A673 (cell line): ENCODE measurements around the gene HDDC3. TPM values are rescaled to one million over a fixed set of nuclear protein-coding genes. Genes with fewer than 3 reads are reported as not detected.
"Not testable (repeated sequence)": the region's sequence is repeated elsewhere in the genome, so short reads cannot be mapped to it uniquely, and the experiment has no call there.

ENCODE experiments used
- BruUV-seq: library from RNA; stranded (reverse); fragments of 400-500 nt; replicated peaks from 2 replicates; lab custom pipeline; 2021; lab: Mats Ljungman, UMichigan
- CTCF ChIA-PET: fragments of 300-600 bp; sonication (Branson Sonifier 250); formaldehyde crosslinking; loops from one replicate; lab custom pipeline; 2022; ENCODE audit warnings: antibody characterized with exemption; lab: Charles Lee
- POLR2A ChIA-PET: fragments of 300-600 bp; sonication (Branson Sonifier 250); formaldehyde crosslinking; loops from one replicate; lab custom pipeline; 2022; ENCODE audit warnings: antibody characterized with exemption; ENCODE audit not compliant: low non-redundant PET; lab: Charles Lee
- DNase-seq: peaks from one replicate; pipeline ENCODE4 v3.0.0-alpha.2; 2015; ENCODE audit warnings: low spot score
- H3K27ac ChIP-seq: fragments of 200-600 bp; sonication (generic); 2 replicates; pipeline ENCODE4 v1.5.1; 2016; ENCODE audit warnings: mixed run types, low read depth, mild to moderate bottlenecking, mixed read lengths, antibody characterized with exemption, low read length; ENCODE audit not compliant: poor library complexity, severe bottlenecking
- H3K27me3 ChIP-seq: fragments of 200-600 bp; sonication (generic); replicated peaks from 2 replicates; pipeline ENCODE4 v1.6.1; 2017; ENCODE audit warnings: mixed run types, low read depth, mild to moderate bottlenecking, mixed read lengths, antibody characterized with exemption, low read length; ENCODE audit not compliant: insufficient read depth, poor library complexity
- H3K36me3 ChIP-seq: fragments of 200-600 bp; sonication (generic); 2 replicates; pipeline ENCODE4 v1.6.1; 2016; ENCODE audit warnings: mixed run types, mild to moderate bottlenecking, mixed read lengths, antibody characterized with exemption, low read length; ENCODE audit not compliant: insufficient read depth, poor library complexity, severe bottlenecking
- H3K4me1 ChIP-seq: fragments of 200-600 bp; sonication (generic); 2 replicates; pipeline ENCODE4 v1.6.1; 2017; ENCODE audit warnings: mixed run types, mild to moderate bottlenecking, mixed read lengths, antibody characterized with exemption, low read length; ENCODE audit not compliant: insufficient read depth, poor library complexity, severe bottlenecking
- H3K4me3 ChIP-seq: fragments of 200-600 bp; sonication (generic); 2 replicates; pipeline ENCODE4 v1.5.1; 2016; ENCODE audit warnings: low read depth, mixed run types, mild to moderate bottlenecking, mixed read lengths, low read length; ENCODE audit not compliant: poor library complexity, severe bottlenecking
- H3K9me3 ChIP-seq: fragments of 200-600 bp; sonication (generic); 2 replicates; pipeline ENCODE4 v1.6.1; 2016; ENCODE audit warnings: mixed run types, low read depth, mild to moderate bottlenecking, mixed read lengths, antibody characterized with exemption, low read length; ENCODE audit not compliant: poor library complexity, severe bottlenecking
- CTCF ChIP-seq: fragments of 300-800, 200-600 bp; sonication (generic); conservative IDR thresholded peaks from 2 replicates; pipeline ENCODE4 v1.5.1; 2017; ENCODE audit warnings: low read depth, mild to moderate bottlenecking, antibody characterized with exemption, low read length, moderate library complexity, mixed read lengths
- EZH2 ChIP-seq: fragments of 200-600 bp; sonication (generic); IDR thresholded peaks from 2 replicates; pipeline ENCODE4 v1.6.1; 2017; ENCODE audit warnings: borderline replicate concordance, low read depth, mild to moderate bottlenecking, mixed read lengths, antibody characterized with exemption, low read length; ENCODE audit not compliant: poor library complexity, severe bottlenecking
- intact Hi-C: fragments of 100-400 bp; cut with micrococcal nuclease; formaldehyde crosslinking; loops from one replicate; pipeline ENCODE4 v1.10.0; 2022; ENCODE audit not compliant: unreplicated experiment
- total RNA-seq: library from RNA; stranded (reverse); gene quantifications from 2 replicates; pipeline ENCODE4 v1.2.3, GENCODE V29; 2021

The HDDC3 gene
- total RNA-seq, 1 experiment from 2014 or later: 23.9 TPM

GRCh38 chr15:90911302-90911623, 21.1 kb downstream of the HDDC3 start:
- no peaks in the 10 kb centered on the region for H3K4me1 ChIP-seq
- no peak for DNase-seq
- no peak overlapping the region for H3K4me3 ChIP-seq
- peaks cover 84% of the 10 kb centered on the region for H3K36me3 ChIP-seq
- intact Hi-C loops: no loop called here
- no peak for TF ChIP-seq CTCF
- no peak for TF ChIP-seq EZH2
- H3K27me3 ChIP-seq: no peaks in the 10 kb centered on the region
- no peak overlapping the region for H3K27ac ChIP-seq
- H3K9me3 ChIP-seq: no peaks in the 10 kb centered on the region
- CTCF ChIA-PET: no interaction called here
- POLR2A ChIA-PET: no interaction called here
- BruUV-seq: no TSS peak

GRCh38 chr15:90910441-90911301, 21.7 kb downstream of the HDDC3 start:
- POLR2A ChIA-PET: no interaction called here
- CTCF ChIA-PET: no interaction called here
- BruUV-seq: no TSS peak

GRCh38 chr15:90909976-90910375, 22.4 kb downstream of the HDDC3 start:
- DNase-seq: no peak
- no peak for TF ChIP-seq CTCF
- no peak for TF ChIP-seq EZH2
- ChIA-PET CTCF (no interaction called here), POLR2A (no interaction called here)
- BruUV-seq: no TSS peak
- Histone ChIP-seq H3K36me3 (peaks cover 86% of the 10 kb centered on the region), H3K9me3 (no peaks in the 10 kb centered on the region), H3K27me3 (no peaks in the 10 kb centered on the region), H3K4me1 (no peaks in the 10 kb centered on the region), H3K27ac (no peak overlapping the region), H3K4me3 (no peak overlapping the region)
- intact Hi-C loops: loop anchor here (10.0 kb wide), 1 partner anchor 365 kb away; no protein-coding TSS in a partner anchor

More at GRCh38 chr15:90910441-90911301, 21.7 kb downstream of the HDDC3 start:
- DNase-seq: no peak
- Histone ChIP-seq H3K27me3 (no peaks in the 10 kb centered on the region), H3K9me3 (no peaks in the 10 kb centered on the region), H3K4me3 (no peak overlapping the region), H3K36me3 (peaks cover 84% of the 10 kb centered on the region), H3K27ac (no peak overlapping the region), H3K4me1 (no peaks in the 10 kb centered on the region)
- intact Hi-C loops: no loop called here
- TF ChIP-seq CTCF: no peak
- no peak for TF ChIP-seq EZH2

DNA sequence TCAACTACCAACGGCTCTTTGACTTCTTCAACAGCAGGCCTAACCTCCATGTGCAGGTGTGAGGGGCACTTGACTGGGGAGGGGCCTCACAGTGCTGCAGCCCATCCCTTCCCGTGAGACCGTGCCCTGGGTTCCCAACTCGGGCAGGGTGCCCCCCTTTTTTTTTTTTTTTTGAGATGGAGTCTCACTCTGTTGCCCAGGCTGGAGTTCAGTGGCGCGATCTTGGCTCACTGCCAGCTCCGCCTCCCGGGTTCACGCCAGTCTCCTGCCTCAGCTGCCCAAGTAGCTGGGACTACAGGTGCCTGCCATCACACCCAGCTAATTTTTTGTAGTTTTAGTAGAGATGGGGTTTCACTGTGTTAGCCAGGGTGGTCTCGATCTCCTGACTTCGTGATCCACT, 22.9 kb downstream of the HDDC3 start:
- H3K4me1 ChIP-seq, CTCF ChIA-PET, POLR2A ChIA-PET, H3K4me3 ChIP-seq, H3K27me3 ChIP-seq, H3K9me3 ChIP-seq, DNase-seq, H3K27ac ChIP-seq, BruUV-seq: not testable (repeated sequence)
- peaks cover 85% of the 10 kb centered on the region for H3K36me3 ChIP-seq
- intact Hi-C loops: loop anchor here (10.0 kb wide), 1 partner anchor 365 kb away; no protein-coding TSS in a partner anchor
